GF-D8 (cell line): ENCODE measurements around the gene FAM89B.
"Not testable (repeated sequence)": the region's sequence is repeated elsewhere in the genome, so short reads cannot be mapped to it uniquely, and the experiment has no call there.

Experiments
- DNase-seq: peaks from one replicate; lab custom pipeline; 2025; lab: John Stamatoyannopoulos, UW

Gene FAM89B

DNA sequence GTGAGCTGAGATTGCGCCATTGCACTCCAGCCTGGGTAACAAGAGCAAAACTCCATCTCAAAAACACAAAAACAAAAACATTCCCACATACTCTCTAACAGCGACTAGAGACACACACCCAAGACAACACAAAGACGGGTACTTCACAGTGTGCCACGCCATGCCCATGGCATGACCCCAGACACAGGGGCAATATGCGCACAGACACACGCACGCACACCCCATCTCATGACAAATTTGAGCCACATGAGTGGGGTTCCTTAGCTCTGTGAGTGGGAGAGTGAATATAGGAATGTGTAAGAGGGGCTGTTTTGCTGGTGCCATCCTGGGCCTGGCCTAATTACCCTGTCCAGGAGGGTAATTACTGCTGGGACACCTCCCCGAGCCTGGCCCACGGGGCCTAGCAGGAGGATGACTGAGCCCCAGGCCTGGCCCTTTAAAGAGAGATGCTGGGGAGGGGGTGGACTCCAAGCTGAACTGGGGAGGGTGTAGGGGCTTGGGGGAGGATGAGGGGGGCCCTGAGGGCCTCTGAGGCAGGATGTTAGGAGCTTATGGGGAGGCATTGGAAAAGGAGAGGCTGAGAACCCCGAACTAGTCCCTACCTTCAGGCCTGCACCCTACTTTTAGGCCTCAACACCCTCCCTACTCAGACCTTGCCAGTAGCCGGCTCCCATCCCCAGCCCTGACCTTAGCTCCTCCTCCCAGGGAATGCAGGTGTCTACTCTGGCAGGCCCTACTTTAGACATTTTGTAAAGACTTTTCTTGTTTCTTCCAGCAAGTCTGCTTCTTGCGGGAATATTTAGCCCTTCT lies 15.7 kb upstream of the FAM89B start:
- DNase-seq: no peak

DNA sequence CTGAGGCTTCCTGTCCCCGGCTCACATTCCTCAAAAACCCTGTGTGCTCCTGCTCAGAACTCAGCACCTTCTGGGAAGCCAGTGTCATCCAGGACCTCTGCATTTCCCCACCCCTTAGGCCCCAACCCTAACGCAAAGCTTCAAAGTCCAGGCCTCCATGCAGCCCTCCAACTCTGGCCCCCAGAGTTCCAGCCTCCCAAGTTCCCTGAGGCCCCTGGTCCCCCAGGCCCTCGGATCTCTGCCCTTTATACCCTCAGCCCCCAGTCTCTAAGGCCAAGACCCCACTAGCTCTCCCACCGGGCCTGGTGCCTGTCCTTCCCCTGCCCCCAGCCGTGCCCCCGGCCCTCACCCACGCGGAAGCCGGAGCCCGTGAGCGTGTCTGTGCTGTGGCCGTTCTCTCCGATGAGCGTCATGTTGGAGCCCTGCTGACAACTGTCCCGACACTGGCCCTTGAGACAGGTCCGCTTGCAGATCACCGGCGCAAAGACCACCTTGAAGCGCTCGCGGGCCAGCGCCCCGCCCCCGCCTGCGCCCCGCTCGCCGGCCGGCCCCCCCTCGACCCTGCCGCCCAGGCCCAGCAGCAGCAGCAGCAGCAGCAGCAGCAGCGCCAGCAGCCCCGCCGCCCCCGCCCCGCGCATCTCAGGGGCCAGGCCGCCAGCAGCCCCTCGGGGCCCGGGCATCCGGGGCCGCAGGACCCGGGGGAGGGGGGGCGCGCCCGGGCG lies 14.9 kb upstream of the FAM89B start:
- DNase-seq: no peak

DNA sequence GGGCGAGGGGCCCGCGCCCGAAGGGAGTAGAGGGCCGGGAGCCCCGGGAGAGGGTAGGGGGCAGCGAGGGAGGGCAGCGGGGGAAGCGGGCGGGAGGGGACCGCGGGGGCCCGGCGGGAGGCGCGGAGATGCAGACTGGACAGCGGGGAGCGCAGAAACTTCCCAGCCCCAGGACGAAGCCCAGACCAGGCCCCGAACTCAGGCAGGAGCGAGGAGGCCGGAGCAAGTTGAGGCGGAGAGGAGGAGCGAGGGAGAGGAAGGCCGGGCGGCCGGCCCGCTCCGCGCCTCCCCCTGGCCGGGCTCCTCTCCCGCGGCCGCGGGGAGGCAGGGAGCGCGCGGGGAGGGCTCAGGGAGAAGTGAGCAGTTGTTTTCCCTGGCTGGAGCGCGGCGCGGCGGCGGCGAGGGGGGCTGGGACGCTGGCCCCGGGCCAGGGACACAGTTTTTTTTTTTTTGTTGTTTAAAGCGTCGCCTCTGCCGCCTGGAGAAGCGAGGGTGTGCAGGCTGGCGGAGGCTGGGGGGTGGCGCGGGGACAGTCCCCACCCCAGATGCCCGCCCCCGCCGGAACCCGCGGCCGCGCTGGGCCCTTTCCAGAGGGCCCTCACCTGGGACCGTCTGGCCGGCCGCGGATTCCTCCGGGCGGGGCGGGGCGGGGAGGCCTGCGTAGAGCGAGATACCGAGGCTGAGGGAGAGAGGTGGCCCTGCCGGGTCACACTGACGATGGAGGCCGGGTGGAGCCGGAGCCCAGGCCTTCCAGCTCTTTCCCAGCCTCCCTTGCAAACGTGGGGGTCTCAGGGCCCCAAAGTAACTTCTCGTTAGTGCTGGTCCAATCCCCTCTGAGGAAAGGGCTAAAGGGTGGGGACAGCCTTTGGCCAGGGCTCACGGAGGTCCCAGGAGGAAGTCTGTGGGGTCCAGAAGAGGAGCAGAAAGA lies 14.1 kb upstream of the FAM89B start, which contains the start of gene LTBP3:
Gene LTBP3, minus strand, starts transcription at position 358 of the 928 bp plus-strand sequence. CDS start 400 bp downstream, outside the sequence.
- DNase-seq: no peak

DNA sequence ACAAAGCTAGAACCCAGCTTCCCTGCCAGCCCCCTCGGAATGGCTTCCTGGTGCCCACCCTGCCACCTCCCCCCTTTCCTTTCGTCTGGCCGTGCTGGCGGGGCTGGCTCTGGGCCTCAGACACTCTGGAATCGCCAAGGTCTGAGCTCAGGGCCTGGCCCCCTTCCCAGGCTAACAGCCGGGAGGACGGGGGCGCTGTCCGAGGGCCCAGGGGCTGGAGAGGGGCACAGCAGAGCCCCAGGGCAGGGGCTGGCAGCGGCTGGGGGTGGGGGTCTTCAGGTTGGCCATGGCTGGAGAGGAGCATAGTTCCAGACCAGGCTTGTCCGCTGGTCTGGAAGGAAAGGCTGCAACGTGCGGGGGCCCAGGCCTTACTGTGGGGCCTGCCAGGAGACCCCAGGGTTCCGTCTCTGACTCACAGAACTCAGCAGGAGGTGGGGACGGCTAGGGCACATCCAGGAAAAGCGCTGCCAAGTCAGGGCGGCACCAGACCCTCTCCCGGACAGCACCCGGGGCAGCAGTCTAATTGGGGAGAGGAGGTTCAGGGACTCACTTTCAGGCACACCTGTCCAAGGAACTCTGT lies 13.3 kb upstream of the FAM89B start:
- no peak for DNase-seq

DNA sequence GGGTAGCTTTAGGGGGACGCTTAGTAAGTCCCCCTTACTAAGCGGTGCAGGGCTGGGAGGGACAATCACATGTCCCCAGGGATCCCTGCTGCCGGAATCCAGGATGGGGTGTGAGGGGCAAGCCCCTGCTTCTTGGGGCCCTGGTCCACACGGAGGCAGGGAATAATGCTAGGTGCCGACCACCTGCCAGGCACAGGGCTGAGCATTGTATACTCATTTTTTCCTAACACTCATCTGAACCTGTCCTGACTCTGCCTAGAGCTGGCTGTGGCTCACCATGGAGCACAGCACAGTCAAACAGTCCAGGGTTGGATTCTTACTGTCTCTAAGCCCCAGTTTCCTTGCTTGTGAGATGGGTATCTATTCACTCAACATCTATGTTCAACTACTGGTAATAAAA lies 12.8 kb upstream of the FAM89B start:
- no peak for DNase-seq

DNA sequence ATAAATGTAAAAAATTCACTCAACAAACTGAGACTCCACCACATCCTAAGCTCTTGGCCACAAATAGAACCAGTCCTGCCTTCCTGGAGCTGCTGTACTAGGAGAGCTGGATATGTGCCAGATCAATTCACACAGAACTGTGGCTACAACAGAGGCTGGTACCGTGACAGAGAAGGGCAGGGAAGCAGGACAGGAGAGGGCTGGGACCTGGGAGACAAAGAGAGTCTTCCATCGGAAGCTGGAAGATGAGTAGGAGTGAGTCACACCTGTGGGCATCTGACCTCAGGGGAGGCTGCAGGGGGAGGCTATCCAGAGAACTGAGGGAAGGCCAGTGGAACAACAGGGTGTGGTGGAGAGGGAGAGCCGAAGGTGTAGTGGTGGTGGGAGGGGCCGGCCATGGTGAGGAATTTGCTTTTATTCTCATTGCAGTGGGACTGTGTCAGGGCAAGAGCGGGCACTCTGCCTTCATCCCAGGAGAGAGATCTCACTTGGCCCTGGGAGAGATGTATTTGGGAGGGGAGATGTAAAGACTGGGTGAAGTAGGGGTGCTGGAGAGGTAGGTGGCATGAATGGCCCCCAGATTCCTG lies 12.3 kb upstream of the FAM89B start:
- DNase-seq: no peak

DNA sequence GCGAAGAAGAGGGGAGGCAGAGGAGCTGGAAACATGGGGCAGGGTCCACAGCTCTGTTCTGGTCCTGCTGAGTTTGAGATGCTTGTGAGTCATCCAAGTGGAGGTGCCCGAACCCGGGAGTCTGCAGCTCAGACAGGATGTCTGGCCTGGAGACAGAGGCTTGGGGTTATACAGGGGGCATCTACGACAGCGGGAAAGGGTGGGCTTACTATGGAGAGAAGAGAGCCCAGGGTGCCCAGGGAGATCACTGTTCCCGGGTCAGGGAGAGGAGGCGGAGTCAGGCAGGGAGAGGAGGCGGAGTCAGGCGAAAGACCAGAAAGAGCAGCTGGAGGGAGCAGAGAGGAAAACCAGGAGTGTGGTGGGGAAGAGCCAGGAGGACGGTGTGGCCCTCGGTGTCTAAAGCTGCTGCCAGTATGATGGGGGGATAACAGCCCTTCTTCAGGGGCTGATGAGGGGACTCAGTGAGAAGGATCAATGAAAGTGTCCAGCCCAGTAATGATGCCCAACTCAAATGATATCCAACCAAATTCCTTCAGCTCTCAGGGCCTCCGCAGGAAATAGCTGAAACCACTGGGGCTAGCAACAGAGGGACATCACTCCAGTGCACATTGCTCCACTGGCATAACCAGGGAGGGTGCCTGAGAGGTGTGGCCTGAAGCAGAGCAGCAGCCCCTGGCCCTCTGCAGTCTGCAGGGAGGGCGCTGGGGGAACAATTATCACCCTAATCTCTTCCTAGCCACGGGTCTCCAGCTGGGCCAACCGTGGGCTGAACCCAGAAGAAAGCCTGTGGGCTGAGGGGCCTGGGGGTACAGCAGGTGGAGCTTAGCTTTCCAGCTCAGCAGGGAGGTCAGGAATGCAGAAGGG lies 11.6 kb upstream of the FAM89B start:
- DNase-seq: no peak

DNA sequence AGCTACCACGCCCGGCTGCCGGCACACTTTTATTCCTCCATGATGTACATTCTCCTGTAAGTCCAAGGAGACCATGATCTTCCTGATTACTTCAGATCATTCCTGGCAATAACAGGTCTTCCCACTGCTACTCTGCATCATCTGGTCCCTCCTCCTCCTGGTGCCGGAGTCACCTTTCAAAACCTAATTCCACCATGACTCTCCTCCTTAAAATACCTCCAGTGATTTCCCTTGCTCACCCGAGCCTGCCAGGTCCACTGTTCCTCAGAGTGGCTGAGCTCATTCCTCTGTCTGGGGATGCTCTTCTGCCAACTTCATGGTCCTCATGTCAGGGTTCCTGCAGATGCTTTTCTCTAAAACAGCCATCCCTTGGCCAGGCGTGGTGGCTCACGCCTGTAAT lies 10.3 kb upstream of the FAM89B start:
- DNase-seq: no peak

DNA sequence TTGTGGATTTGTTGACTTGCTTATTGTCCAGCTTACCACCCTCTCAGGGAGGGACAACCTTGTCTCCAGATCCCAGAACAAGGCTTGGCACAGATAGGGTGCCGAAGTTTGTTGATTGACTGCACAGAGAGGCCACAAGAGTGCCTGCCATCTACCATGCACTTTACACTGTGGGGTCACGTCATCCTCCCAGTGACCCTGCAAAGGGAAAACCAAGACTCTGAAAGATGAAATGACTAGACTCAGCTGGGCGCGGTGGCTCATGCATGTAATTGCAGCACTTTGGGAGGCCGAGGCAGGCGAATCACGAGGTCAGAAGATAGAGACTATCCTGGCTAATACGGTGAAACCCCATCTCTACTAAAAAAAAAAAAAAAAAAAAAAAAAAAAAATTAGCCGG lies 9.6 kb upstream of the FAM89B start:
- DNase-seq: no peak

DNA sequence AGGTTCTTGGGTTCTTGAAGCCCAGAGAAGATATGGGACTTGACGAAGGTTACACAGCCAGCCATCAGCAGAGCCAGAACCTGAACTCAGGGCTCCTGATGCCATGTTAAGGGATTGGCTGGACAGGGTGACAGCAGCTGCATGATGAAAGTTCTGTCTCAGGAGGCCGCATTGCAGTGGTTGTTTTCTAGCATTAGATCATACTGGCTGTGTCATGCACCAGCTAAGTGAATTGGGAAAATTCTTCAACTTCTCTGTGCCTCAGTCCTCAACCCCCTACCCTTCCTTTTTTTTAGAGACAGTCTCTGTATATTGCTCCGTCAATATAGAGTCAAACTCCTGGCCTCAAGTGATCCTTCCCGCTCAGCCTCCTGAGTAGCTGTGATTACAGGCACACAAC lies 8.7 kb upstream of the FAM89B start:
- no peak for DNase-seq

DNA sequence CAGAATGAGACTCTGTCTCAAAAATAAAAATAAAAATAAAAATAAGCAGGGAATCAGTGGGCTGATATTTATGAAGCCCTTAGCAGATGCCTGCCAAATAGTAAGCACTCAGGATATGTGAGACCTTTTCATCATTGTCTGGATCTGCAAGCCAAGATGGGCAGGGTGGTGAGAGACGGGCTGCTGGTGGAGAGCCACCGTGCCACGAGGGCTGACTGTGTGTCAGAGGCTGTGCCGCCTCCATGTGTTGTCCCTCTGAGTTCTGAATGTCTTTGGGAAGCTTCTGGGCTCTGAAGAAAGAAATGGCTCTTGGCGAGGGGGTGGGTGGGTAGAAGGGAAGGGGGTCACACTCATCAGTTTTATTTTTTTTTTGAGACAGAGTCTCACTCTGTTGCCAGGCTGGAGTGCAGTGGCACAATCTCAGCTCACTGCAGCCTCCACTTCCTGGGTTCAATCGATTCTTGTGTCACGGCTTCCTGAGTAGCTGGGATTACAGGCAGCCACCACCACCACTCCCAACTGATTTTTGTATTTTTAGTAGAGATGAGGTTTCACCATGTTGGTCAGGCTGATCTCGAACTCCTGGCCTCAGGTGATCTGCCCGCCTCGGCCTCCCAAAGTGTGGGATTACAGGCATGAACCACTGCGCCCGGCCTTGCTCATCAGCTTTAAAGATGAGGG lies 7.3 kb upstream of the FAM89B start:
- not testable (repeated sequence) for DNase-seq

DNA sequence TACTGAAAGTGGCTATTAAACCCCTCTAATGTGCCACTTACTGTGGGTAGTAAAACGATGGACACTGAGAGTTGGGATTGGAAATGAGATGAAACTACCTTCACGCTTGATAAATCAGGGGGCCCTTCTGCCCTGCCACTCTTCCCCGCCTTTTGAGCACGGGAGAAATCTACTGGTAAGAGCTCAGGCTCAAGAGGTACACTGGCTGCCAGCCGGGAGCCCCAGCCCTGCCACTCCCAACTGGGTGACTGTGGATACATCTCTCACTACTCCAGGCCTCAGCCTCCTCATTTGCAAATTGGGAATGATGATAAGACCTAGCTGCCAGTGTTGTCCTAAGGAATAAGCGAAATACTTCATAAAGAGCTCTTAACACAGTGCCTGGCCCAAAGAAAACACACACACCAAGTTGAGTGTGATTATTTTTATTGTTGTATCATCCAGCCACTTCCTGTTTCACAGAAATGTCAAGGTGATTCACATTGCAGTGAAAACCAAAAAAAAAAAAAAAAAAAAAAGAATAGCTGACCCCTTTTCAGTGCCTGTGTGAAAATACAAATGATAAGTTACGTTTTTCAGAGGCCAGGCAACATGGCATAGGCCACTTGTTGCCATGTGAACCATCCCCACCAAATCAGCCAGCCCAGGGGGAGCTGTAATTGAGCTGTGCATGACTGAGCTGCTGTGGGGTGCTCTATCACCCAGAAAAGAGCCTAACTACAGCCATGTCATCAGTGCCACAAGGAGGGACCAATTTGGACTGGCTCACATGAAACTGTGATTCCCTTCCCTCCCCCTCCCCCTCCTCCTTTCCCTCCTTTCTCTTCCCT lies 6.5 kb upstream of the FAM89B start:
- DNase-seq: no peak

DNA sequence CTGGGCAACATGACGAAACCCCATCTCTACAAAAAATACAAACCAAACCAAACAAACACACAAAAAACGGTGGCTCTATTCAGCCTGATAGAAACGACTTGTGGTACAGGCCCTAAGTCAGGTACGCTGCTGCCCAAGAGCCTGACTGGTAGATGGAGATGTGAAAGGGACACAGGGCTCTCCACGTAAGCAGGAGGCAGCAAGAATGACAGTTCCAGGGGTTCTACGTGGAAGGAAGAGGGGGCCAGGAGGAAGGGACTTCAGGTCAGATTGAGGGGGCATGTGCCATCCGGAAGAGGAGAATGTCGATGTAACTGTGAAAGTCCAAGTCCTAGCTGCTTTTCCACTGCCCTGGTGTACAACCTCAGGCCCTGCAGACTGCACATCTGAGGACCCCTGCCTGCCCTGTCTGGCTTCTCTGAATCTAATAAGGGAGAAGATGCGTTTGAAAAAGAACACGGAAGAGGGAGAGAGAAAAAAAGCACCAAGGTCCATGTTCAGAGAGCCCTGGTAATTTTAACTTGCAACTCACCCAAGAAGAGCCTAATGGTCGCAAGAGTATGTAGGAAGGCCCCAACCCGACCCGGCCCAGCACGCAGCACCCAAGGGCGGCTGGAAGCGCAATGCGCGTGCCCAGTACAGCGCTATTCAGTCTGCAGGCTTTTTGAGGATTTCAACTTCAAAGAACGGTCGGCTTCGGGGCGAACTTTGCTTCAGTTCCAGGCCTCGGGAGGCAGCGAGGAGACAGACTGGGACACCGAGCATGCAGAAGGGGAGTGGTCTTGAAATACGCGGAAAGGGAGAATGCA lies 3.0 kb upstream of the FAM89B start:
- no peak for DNase-seq

DNA sequence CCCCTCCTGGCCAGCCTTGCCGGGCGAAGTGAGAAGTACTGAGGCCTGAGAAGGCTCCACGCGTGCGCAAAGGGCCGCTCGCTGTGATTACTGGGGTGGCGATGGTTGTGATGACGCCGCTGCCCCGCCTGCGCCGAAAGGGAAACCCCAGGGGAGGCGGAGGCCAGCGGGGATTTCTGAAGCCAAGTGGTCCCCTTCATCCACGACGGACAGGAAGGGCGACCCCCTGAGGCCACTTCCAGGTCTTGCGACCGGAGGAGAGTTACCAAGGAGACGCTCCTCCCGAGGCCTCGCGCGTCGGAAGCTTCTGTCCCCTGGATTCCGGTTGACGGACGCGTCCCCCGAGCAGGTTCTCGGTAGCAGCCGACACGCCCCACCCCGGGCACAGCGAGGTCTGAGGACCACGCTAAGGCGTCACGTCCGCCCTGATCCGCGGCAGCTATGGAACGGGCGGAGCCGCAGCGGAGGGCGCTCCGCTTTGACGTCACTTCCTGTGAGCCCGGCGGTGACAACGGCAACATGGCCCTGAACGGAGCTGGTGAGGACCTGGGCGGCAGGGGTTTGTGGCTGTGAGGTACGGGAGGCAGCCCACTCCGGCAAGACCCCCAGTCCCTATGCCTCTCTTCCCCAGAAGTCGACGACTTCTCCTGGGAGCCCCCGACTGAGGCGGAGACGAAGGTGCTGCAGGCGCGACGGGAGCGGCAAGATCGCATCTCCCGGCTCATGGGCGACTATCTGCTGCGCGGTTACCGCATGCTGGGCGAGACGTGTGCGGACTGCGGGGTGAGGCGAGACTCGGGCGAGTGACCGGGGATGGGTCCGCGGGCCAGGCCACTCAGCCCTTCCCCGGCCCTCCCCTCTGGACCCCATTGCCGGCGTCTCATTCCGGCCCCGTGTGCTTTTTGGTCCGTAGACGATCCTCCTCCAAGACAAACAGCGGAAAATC lies 2.1 kb upstream of the FAM89B start, which contains the start of gene ZNRD2:
Gene ZNRD2, plus strand, starts transcription at position 505 of the 946 bp plus-strand sequence. Its CDS starts 15 bp downstream, at position 520.
- DNase-seq: peak; percentile 93

DNA sequence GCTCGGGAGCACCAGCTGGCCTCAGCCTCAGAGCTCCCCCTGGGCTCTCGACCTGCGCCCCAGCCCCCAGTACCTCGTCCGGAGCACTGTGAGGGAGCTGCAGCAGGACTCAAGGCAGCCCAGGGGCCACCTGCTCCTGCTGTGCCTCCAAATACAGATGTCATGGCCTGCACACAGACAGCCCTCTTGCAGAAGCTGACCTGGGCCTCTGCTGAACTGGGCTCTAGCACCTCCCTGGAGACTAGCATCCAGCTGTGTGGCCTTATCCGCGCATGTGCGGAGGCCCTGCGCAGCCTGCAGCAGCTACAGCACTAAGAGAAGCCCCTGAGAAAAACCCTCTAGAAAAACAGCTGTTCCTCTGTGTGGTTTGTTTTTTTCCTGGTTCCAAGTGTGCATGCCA lies 918 bp upstream of the FAM89B start:
- DNase-seq: no peak

DNA sequence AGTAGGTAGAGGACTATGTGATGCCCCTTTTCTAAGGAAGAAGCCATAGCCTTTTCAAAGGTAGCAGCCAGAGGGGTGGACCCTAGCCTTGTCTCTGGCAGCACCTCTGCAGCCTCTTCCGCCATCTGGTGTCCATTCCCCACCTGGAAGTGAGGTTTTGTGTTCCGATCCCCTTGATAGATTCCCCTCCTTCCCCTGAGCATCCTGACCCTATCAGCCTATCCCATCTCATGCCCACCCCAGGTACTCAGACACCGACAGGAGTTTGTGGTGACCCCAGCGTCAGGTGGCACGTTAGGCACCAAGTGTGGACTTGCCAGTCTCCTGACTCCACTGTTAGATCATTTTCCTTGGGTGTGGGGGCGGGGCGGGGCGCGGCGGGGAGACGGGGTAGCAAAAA lies 398 bp upstream of the FAM89B start:
- no peak for DNase-seq
